CD1c-positive myeloid dendritic cell (primary cell): ENCODE measurements around the gene THAP5.
A peak's percentile ranks its signal among the peaks of the same experiment; 100 is the strongest.

Experiments used
- DNase-seq: peaks from one replicate; pipeline ENCODE4 v3.0.0-alpha.2; 2016; ENCODE audit errors: extremely low spot score

THAP5 gene, protein sequence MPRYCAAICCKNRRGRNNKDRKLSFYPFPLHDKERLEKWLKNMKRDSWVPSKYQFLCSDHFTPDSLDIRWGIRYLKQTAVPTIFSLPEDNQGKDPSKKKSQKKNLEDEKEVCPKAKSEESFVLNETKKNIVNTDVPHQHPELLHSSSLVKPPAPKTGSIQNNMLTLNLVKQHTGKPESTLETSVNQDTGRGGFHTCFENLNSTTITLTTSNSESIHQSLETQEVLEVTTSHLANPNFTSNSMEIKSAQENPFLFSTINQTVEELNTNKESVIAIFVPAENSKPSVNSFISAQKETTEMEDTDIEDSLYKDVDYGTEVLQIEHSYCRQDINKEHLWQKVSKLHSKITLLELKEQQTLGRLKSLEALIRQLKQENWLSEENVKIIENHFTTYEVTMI

DNA sequence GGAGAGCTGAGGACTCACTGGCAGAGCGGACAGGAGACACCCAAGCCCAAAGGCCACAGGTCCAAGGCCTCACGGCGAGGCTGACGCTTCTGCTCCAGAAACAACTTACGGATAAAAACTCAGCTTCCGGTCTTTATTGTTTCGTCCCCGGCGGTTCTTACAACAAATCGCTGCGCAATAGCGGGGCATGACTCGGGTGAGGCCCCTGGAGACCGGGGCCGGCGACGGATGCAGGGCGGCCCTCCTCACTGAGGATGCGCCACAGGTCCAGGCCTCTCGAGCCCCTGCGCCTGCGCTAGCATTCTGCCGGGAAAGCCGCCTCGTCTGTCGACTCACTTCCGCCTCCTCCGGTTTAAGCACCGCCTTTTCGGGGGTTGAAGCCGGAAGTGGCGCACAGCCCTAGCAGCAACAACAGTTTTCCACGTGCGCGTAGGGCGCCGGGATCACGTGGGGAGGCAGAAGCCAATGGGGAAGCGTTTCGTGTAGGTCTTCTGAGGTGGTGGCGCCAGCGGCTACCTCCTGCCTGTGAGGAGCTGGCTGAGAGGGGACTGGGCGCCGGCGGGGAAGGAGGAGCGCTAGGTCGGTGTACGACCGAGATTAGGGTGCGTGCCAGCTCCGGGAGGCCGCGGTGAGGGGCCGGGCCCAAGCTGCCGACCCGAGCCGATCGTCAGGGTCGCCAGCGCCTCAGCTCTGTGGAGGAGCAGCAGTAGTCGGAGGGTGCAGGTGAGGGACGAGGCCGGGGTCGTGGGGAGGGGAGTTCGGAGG, at the start of gene THAP5, which contains the start of gene DNAJB9:
Gene THAP5, minus strand, starts transcription at position 326 of the 765 bp plus-strand sequence. Its CDS starts 137 bp downstream, at position 189.
Gene DNAJB9, plus strand, starts transcription at position 494 of the 765 bp plus-strand sequence. CDS start 1,853 bp downstream, outside the sequence.
- DNase-seq, result peak; percentile 100

DNA sequence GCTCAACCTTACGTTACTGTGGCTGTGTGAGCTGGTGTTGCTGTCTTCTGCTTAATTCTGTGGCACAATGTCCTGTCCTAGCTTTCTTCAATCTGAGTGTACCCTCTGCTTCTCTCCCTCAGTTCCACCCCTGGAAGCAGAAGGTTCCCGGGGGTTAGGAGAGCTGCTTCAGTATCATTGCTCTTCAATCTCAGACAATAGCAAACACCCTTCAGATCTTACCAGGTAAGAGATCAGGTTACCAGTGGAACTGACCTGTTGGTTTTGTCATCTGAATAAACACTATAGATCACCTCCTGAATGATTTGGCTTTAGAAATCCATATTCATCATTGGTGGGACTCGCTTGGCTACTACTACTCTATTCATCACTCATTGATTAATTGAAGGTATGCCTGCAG, 48.5 kb upstream of the THAP5 start:
- DNase-seq, result no peak

DNA sequence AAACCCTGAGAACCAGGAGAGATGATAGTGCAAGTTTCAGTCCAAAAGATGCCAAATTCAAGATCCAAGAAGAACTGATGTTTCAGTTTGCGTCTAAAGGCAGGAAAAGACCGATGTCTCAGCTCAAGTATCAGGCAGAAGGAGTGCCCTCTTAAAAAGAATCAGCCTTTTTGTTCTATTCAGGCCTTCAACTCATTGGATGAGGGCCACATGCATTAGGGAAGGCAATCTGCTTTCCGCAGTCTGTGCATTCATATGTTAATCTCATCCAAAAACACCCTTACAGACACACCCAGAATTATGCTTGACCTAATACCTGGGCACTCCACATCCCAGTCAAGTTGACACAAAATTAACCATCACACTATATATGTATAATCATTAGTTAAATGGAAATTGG, 45.4 kb upstream of the THAP5 start:
- no peak for DNase-seq

DNA sequence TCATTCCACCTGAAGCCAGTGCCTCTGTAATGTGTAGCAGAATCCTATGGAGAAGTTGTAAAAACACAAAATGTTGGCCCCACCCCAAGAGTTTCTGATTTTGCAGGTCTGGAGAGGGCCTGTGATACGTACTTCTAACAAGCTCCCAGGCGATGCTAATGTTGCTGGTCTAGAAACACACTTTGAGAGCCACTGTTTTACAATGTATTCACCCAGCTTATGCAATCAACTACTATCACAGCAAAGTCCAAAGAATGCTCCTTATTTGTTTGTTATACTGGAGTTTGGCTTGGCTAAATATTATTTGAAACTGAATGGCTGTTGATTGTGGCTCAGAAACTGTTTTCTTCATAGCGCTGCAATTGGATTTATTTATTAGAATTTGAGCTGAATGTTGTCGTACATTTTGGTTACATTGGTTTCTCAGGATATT, 44.5 kb upstream of the THAP5 start:
- DNase-seq, result no peak

DNA sequence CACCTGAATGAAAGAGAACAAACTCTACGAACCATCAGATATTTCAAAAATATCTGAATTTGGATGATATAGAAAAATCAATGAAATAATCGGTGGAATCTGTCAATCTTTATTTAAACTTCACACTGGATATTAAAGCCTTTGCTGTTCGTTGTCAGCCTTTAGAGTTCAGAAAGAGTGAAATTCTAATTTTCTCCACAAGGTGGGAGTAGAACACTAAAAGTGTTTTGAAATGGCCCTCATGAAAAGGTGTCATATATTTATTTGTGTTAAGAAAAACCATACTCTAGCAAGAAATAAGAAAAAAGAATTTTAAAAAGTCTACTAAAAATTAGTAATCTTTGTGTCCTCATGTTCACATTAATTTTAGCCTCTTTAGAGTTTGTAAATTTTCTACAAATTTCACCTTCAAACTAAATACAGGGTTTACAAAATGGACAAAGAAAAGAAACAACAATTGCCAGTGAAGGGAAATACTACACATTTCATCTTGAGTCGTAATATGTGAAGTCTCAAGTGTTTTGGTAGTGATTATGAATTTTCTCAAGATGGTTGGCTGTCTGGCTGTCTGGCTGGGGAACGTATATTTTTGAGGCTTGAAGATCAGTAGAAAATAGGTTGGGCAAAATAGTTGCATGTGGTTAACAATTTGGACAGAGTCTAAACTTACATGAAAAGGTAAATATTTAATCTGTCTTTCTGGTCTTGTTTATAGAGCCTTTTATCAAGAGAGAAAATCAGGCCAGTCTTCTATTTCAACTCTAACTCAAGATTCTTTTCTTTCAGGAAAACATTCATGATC, 43.8 kb upstream of the THAP5 start:
- DNase-seq, result peak; percentile 63

DNA sequence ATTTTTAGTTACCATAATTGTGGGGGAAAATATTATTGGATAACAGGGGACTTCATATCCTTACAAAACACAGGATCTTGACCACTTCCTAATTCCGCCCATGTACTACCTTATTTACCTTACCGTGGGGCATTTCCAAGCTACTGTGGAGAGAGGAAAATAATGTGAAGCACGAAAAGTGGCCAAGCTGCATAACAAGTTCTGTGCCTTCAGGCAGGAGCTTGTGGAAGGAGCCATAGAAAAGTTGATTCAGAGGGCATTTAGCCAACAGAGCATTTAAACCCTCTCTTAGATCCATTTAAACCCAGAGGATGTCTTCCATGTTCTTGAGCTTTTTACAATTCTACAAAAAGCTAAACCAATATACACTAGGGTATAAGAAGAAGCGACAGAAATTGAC, 41.8 kb upstream of the THAP5 start:
- DNase-seq, result no peak

DNA sequence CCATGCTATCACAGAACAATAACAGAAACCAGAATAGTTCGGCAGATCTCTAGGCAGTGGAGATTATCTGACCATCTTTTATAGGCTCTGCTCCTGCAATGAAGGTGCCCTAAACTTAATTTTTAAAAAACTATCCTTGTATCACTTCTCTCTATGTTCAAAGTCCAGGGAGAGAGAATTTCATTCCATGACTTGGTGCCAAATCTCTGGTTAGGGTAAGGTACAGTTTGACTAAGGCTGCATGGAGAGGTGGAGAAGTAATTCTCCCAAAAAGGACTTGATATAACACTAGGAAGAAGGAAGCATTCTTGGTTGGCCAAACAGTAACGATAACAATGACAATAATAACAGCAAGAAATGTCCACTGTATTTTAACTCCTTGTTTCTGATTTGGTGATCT, 40.1 kb upstream of the THAP5 start:
- DNase-seq, result no peak

DNA sequence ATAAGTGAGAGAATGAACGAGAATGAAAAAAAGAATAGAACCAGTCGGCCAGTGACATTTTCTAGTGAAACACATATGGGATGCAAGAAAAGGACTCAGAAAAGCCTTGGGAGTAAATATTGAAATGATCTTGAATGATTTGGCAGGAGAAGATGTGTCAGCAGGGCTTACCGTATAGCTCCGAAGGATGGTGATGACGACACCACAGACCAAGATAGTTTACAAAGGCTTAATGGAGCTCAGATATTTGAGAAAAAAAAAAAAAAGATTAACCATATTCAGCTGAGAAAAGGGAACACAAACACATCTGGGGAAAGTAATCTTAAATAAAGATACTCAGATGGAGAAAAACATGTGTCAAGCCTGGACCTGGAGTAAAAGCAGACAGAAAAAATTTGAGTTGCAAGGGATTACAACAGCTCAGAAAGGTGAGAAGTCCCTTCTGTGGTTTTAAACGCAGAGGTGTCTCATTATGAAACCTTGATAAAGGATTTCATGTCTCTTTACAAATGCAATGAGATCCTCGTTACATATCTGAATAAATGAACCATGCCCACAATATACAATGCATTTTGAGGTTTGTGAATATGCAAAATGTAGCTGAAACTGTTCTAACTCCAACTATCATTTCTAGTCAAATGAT, 36.2 kb upstream of the THAP5 start:
- DNase-seq, result no peak

DNA sequence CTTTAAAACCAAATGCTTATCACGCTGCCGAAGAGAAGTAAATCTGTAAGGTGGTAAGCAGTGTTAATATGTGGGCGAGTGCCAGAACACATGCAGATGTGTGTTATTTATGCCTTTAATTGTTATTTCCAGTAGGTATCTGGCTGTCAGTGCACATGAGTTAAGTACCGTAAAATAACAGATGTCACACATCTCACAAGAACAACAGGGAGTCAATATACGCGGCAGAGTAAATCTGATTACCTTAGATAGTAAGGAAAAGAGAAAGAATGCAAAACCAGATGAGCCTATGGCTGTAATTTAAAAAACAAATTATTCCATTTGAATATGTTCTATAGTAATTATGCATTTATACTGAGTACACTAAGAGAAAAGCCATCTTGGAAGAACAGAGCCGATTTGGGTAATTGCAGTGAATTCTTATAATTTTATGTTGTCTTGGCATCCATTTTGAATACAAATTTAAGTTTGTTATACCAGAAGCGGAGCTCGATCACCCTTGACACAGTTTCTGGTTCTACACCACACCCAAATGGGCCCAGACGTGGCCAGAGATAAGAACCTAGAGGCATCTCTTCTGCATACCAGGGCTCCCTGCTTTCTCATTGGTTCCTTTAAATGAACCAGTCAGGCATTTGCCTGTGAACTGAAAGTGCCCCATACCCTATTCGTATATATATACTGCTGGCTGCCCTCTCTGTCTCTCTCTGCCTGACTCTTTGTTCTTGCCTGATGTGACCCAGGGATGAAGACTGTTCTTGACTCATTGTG, 35.0 kb upstream of the THAP5 start:
- DNase-seq, result no peak

DNA sequence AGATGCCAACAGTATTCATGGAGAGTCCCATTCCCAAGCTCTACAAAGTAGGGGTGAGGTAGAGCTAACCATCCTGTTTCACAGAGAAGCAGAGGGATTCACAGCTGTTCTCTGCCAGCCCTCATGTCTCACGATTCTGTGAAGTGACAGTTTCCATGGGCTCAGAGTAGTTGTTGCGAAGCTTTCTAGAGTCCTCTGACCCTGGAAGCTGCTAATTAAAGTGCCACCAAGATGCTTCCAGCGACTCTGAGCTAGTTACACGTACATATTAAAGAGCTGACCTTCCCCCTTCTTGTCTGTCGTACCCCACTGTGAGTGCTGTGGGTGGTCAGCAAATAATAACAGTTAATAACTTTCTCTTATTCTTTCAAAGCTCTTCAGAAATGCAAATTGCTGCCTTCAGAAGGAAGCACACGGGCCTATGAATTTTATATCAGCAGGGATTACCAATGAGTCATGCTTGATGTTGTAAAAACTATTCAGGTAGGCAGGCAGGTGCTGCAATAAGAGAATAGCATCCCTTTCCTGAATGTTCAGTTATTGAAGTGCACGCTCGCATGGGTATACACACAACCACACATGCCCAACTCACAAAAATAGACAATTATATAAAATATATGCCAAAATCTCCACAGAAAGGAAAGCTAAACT, 34.3 kb upstream of the THAP5 start:
- no peak for DNase-seq

DNA sequence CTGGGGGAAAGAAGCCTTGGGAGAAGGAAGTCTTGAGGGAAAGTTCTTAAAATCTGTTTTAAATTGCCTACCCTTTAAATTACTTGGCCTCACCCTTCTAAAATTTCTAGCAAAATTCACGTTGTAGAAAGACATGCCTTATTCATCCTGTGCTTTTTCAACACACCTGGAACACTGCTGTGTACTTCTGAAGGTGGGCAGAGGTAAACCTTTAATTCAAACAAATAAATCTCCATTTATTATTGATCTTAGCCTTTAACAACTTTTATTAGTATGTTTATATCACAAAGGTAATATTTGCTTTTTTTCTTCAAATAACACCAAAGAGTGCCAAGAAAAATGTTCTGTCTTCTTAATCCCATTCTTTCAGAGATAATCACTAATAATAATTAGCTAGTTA, 30.9 kb upstream of the THAP5 start:
- no peak for DNase-seq

DNA sequence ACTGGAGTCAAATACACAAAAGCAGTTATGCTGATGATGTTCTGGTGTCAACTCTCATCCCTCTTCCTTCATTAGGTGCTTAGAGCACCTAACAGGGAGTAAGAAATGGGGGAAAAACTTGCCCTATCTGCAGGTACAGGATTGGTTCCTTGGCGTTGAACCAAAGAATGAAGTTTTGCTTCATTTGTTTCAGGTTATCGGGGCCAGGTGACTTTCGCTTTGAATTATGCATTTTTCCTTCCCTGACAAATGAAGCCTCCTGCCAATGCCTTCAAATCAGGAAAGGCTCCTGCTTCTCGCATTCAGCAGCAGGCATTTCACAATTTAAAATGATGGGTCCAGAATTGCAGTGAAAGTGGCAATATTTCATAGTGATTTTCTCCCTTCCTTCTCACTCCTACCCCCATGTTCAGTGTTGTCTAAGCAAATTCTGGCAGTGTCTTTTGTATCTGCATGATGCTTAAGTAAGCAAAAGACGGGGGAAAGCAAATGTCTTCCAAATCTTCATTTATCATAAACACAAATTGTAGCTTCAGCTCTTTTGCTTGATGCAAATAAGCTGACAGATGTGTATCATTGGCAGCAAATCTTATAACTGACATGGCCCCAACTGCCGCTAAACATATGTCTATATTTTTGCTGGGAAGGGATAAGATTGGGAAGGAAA, 29.5 kb upstream of the THAP5 start:
- no peak for DNase-seq

DNA sequence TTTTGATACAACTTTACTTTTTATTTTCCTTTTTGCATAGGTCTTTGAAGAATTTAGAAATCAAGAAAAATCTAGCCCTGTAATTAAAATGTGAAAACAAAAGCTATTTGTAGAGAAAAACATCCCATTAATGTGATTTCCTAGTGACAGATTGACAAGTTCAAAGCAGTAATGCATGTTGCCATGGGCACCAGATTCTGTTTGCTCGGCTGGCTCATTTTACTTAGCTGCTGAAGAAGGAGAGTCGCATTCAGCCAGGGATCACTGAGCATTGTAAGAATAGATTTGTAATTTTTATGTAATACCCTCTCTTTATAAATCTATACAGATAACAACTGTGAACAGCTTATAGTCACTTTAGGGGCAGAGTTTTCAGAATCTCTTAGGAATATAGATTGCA, 28.6 kb upstream of the THAP5 start:
- no peak for DNase-seq

DNA sequence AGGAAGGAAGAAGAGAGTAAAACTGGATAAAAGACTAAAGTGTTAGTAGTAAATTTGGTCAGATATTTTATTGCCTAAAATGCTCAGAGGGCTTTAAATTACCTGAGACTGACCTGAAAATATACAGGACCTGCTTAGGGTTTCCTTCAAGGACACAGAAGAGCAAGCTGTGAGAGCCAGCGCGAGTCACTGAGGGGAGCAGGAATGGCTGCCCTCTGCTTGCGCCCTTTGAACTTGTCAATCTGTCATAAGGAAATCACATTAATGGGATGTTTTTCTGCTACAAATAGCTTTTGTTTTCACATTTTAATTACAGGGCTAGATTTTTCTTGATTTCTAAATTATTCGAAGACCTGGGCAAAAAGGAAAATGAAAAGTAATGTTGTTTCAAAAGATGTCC, 27.1 kb upstream of the THAP5 start:
- no peak for DNase-seq

DNA sequence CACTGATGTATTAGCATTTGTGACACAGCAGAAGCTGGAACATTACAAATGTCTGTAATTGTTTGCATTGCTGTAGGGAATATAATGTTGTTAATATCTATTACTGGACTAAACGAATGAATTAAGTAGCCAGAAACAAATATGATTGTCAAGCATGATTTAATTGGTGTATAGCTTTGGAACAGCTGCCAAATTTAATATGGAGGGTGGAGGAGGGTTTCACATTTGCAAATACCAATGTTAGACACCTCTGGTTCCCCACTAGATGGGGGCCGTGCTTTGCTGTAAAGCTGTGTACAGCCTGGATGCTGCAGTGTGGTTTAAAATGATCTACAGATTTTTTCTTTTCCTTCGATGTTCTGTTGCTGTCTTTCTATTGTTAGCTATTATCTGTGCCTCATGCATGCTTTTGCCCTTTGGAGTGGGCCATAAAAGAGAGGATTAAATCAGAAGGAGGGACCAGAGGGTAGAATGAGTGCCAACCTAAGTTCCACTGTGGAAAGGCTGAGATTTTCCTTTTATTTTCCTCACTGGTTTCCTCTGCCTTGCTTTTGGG, 23.2 kb upstream of the THAP5 start:
- DNase-seq, result no peak

DNA sequence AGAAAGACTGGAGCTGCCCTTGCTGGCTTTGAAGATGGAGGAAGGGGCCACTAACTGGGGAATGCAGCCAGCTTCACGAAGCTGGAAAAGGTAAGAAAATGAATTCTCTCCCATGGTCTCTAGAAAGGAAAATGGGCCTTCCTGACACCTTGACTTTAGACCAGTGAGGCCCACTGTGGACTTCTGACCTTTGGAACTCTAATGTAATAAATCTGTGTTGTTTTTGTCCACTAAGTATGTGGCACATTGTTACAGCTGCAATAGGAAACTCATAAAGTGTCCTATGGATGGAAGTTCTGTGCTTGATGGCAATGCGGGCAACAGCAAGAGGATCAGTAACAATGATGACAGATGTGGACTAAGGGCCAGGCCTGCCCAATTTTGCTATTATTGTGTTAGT, 21.1 kb upstream of the THAP5 start:
- DNase-seq, result no peak

DNA sequence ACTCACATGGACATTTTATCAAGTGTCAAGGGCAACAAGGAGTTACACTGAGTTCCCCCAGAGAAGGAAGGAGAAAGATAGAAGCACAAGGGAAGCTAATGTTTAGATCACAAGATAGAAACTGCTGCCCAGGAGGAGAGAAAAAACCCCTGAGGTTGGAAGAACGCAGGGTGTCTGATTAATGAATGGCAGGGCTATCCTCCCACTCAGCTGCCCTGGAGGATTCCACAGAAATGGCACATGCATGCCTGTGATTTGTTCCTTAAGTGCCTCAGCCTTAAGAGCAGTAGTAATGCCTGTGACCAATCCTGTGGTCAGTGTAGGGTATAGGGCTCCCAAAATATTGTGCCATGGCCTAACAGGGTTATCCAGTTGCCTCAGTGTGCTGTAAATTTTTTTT, 20.4 kb upstream of the THAP5 start:
- no peak for DNase-seq

DNA sequence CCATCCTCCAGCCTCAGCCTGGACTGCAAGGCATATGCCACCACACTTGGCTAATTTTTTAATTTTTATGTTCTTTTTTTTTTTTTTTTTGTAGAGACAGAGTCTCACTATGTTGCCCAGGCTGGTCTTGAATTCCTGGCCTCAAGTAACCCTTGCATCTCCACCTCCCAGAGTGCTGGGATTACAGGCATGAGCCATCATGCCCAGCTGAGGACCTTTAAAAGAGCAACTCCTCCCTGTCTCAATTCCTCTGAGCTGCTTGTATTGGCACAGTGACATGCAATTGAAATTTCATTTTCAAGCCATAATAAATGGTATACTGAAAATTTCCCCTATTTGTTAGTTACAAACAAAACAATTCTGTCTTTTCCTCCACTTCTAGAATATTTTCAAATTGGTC, 19.7 kb upstream of the THAP5 start:
- DNase-seq, result no peak

DNA sequence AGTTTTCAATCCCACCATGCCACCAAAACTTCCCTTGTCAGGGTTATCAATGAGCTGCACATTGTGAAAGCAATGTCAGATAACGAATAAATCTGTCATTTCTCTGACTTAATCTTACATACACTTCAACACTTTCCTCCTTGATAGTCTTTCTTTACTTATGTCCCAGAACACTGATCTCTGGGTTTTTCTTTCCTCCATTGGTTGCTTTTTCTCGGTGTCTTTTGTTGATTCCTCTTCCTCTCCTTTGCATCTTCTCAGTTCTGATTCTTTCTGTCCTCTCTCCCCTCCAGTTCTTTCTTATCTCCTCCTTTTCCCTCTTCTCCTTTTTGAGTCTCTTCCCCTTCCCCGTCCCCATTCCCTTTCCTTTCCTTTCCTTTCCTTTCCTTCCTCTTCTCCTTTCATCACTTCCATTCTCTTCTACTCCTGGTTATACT, 16.8 kb upstream of the THAP5 start:
- DNase-seq, result no peak

DNA sequence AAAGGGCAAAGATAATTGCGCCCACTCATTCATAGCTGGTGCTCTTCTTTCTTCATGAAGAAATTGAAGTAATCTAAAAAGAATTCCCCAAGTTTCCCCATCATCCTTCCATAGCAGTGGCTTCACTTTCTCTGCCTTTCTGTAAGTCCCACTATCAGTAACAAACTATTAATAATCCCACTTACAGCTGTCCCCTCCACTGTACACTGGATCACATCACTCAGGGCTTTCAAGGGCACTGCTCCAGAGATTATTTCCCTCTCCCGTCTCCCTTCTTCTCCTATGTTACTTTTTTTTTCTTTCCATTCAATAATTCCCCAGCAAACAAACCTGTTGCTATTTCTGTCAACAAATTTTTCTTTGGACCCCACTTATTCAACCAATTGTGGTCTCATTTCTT, 16.3 kb upstream of the THAP5 start:
- no peak for DNase-seq
